NT2/D1 (cell line): ENCODE results near the gene NAXD.

Source experiments
- SUZ12 ChIP-seq: IDR thresholded peaks from 2 replicates; pipeline ENCODE4 v1.6.1; 2011; ENCODE audit not compliant: insufficient read length, insufficient read depth; ENCODE audit errors: extremely low read depth
- YY1 ChIP-seq: IDR thresholded peaks from 2 replicates; pipeline ENCODE4 v1.6.1; 2011; ENCODE audit not compliant: insufficient read length, insufficient read depth
- ZNF274 ChIP-seq: IDR thresholded peaks from 2 replicates; pipeline ENCODE4 v1.6.1; 2011; ENCODE audit warnings: mild to moderate bottlenecking, low read depth, low read length

GRCh38 chr13:110581506-110582185 is 33.7 kb upstream of the NAXD start:
- TF ChIP-seq YY1 (no peak), ZNF274 (no peak), SUZ12 (no peak)
